22Rv1 (cell line): ENCODE results near the gene VIM.

Experiments used
- ZFX ChIP-seq: fragments of 450-650 bp; IDR thresholded peaks from 2 replicates; pipeline ENCODE4 v1.6.1; 2017; ENCODE audit warnings: antibody characterized with exemption, borderline replicate concordance
- TF ChIP-seq, protein P1 (sequence below): fragments of 450-650 bp; IDR thresholded peaks from 2 replicates; pipeline ENCODE4 v1.5.1; 2017; ENCODE audit warnings: mild to moderate bottlenecking

DNA sequence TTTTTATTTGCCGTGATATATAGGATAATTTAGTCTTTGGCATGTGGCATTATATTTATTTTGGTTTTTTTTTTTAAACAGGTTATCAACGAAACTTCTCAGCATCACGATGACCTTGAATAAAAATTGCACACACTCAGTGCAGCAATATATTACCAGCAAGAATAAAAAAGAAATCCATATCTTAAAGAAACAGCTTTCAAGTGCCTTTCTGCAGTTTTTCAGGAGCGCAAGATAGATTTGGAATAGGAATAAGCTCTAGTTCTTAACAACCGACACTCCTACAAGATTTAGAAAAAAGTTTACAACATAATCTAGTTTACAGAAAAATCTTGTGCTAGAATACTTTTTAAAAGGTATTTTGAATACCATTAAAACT, 9.1 kb downstream of the VIM start:
- TF ChIP-seq, protein P1, sequence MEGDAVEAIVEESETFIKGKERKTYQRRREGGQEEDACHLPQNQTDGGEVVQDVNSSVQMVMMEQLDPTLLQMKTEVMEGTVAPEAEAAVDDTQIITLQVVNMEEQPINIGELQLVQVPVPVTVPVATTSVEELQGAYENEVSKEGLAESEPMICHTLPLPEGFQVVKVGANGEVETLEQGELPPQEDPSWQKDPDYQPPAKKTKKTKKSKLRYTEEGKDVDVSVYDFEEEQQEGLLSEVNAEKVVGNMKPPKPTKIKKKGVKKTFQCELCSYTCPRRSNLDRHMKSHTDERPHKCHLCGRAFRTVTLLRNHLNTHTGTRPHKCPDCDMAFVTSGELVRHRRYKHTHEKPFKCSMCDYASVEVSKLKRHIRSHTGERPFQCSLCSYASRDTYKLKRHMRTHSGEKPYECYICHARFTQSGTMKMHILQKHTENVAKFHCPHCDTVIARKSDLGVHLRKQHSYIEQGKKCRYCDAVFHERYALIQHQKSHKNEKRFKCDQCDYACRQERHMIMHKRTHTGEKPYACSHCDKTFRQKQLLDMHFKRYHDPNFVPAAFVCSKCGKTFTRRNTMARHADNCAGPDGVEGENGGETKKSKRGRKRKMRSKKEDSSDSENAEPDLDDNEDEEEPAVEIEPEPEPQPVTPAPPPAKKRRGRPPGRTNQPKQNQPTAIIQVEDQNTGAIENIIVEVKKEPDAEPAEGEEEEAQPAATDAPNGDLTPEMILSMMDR, result no peak
- TF ChIP-seq ZFX, result no peak
